Measurements from ENCODE around the gene RHOJ. TPM values are rescaled to one million over a fixed set of nuclear protein-coding genes. Genes with fewer than 3 reads are reported as not detected.
"Not testable (repeated sequence)": the region's sequence is repeated elsewhere in the genome, so short reads cannot be mapped to it uniquely, and the experiment has no call there.

The RHOJ gene
- total and polyA plus RNA-seq, 8 donors, result 1.5 to 6.7 (median 3.2) TPM

DNA sequence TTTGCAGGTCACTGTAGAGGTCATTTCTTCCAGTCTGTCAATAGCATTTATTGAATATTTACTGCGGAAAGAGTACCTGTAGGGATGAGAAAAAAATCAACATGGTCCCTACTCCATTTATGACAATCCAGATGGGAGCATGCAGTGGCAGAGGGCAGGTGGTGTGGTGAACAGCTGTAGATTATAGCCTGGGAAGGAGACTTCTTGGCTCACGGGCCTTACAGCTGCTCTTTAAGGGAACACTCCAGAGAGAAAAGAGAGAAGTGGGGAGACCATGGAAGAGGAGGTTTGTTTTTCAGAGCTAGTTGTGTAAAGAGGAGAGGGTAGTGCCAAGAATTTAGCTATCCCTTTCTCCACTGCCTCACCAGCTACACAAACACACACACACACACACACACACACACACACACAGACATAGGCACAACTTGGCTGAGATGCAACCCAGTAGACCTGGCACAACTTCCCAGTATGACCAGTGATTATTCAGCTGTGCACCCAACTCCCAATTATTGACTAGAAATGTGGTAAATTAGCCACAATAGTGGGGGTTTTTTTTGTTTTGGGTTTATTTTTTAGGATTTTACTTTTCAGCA lies 73.4 kb downstream of the RHOJ start:
- Histone ChIP-seq H3K27ac (no peak overlapping the region), H3K9me3 (no peaks in the 10 kb centered on the region), H3K4me1 (no peaks in the 10 kb centered on the region), H3K27me3 (no peaks in the 10 kb centered on the region), H3K4me3 (no peak overlapping the region), H3K36me3 (no peaks in the 10 kb centered on the region)
- ATAC-seq (no peak), DNase-seq (no peak), FAIRE-seq (no peak)
- TF ChIP-seq, protein P1, sequence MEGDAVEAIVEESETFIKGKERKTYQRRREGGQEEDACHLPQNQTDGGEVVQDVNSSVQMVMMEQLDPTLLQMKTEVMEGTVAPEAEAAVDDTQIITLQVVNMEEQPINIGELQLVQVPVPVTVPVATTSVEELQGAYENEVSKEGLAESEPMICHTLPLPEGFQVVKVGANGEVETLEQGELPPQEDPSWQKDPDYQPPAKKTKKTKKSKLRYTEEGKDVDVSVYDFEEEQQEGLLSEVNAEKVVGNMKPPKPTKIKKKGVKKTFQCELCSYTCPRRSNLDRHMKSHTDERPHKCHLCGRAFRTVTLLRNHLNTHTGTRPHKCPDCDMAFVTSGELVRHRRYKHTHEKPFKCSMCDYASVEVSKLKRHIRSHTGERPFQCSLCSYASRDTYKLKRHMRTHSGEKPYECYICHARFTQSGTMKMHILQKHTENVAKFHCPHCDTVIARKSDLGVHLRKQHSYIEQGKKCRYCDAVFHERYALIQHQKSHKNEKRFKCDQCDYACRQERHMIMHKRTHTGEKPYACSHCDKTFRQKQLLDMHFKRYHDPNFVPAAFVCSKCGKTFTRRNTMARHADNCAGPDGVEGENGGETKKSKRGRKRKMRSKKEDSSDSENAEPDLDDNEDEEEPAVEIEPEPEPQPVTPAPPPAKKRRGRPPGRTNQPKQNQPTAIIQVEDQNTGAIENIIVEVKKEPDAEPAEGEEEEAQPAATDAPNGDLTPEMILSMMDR (IDR thresholded peaks at IDR 0.05), result no peak
- WGBS, 2 donors, result 46% methylated on average over 2 of the region's 2 CpGs
- intact Hi-C loops (cut with DNase I), result loop anchor here in 2 of 3 donors (5.0 to 10.0 kb wide), 3 partner anchors 103 to 1113 kb away; no protein-coding TSS in a partner anchor

DNA sequence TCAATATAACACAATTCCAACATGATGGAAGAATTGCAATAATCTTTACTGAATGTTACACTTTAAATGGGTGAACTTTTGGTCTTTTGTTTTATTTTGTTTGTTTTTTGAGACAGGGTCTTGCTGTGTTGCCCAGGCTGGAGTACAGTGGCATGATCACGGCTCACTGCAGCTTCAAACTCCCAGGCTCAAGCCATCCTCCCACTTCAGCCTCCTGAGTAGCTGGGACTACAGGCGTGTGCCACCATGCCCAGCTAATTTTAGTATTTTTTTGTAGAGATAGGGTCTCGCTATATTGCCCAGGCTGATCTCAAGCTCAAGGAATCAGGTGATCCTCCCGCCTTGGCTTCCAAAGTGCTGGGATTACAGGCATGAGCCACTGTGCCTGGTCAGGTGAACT lies 75.7 kb downstream of the RHOJ start:
- intact Hi-C loops (cut with DNase I), result loop anchor here in 2 of 3 donors (5.0 to 10.0 kb wide), 3 partner anchors 105 to 1115 kb away; no protein-coding TSS in a partner anchor
- H3K9me3 ChIP-seq, DNase-seq, H3K4me3 ChIP-seq, FAIRE-seq, H3K36me3 ChIP-seq, H3K27ac ChIP-seq, H3K4me1 ChIP-seq, ATAC-seq, H3K27me3 ChIP-seq: not testable (repeated sequence)
- WGBS, 2 donors, result 86 to 91% methylated on average over 4 of the region's 4 CpGs

GRCh38 chr14:63282997-63283883 lies 79.0 kb downstream of the RHOJ start:
- WGBS, 2 donors, result 73 to 78% methylated on average over 8 of the region's 8 CpGs
- no peak for FAIRE-seq
- H3K4me1 ChIP-seq, result no peaks in the 10 kb centered on the region
- no peak overlapping the region for H3K27ac ChIP-seq
- no peaks in the 10 kb centered on the region for H3K36me3 ChIP-seq
- no peak for DNase-seq
- H3K27me3 ChIP-seq, result no peaks in the 10 kb centered on the region
- ATAC-seq, result no peak
- TF ChIP-seq, protein P1 (IDR thresholded peaks at IDR 0.05), result no peak
- no peaks in the 10 kb centered on the region for H3K9me3 ChIP-seq
- no peak overlapping the region for H3K4me3 ChIP-seq
- intact Hi-C loops (cut with DNase I), result no loop called here

- no peak for DNase-seq
- Histone ChIP-seq H3K27ac (no peak overlapping the region), H3K4me1 (no peaks in the 10 kb centered on the region), H3K36me3 (no peaks in the 10 kb centered on the region), H3K4me3 (no peak overlapping the region), H3K27me3 (no peaks in the 10 kb centered on the region), H3K9me3 (no peaks in the 10 kb centered on the region)
- intact Hi-C loops (cut with DNase I), result no loop called here
- 87 to 89% methylated on average over 7 of the region's 7 CpGs for WGBS, 2 donors
- no peak for FAIRE-seq
- no peak for ATAC-seq
- TF ChIP-seq, protein P1 (IDR thresholded peaks at IDR 0.05), result no peak
Measured at GRCh38 chr14:63283884-63284248, 79.6 kb downstream of the RHOJ start.

DNA sequence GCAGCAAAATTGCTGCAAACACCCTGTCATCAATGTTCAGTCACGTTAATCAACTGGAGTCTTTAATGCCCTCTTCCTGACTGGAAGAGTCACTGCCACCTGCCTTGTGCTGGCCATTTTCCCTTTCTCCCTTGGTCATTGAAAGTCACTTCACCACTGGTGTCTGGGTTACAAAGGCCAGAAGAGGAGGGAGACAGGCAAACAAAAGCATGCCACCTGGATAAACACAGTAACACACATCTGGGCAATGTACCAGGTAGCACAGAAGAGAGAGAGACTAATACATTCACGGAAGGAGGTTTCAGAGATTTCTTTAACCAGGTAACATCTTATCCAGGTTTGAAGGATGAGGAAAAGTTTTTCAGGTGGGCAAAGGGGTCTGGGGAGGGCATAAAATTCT lies 81.8 kb downstream of the RHOJ start:
- intact Hi-C loops (cut with DNase I), result no loop called here
- FAIRE-seq (no peak), DNase-seq (peak in 3 of 6 donors; percentile 19 to 54 (median 38)), ATAC-seq (peak; percentile 84 to 97 (median 94))
- Histone ChIP-seq H3K9me3 (no peaks in the 10 kb centered on the region), H3K36me3 (no peaks in the 10 kb centered on the region), H3K4me1 (no peaks in the 10 kb centered on the region), H3K4me3 (no peak overlapping the region), H3K27me3 (no peaks in the 10 kb centered on the region), H3K27ac (no peak overlapping the region)
- 30 to 37% methylated on average over 2 of the region's 2 CpGs for WGBS, 2 donors
- TF ChIP-seq, protein P1 (IDR thresholded peaks at IDR 0.05), result no peak

All from pancreas (tissue), 10 donors.